ENCODE measurements around the gene PGLYRP3. TPM values are rescaled to one million over a fixed set of nuclear protein-coding genes. Genes with fewer than 3 reads are reported as not detected.

Gene PGLYRP3
- total and polyA plus RNA-seq, 2 of the 8 experiments (the other 6 are each of a cell fraction or from before 2014, with no cell fraction given), result not detected

GRCh38 chr1:153260585-153261280 lies 52.0 kb downstream of the PGLYRP3 start:
- Histone ChIP-seq H3K18ac (ENCODE audit: extremely low read depth, low read length) (no peak overlapping the region), H4K8ac (ENCODE audit: extremely low read depth, insufficient read depth, low read length) (no peak overlapping the region), H4K5ac (ENCODE audit: insufficient read length, low read depth, low read length) (no peak overlapping the region), H2BK12ac (ENCODE audit: low read depth, low read length) (no peak overlapping the region), H4K91ac (replicated peaks; ENCODE audit: insufficient read length, low read length) (no peak overlapping the region), H2BK5ac (ENCODE audit: low read depth, low read length) (no peak overlapping the region), H2BK20ac (ENCODE audit: low read length) (no peak overlapping the region), H3K4me2 (ENCODE audit: insufficient read depth in 1 of 2, low read depth in 2 of 2, low read length in 2 of 2) (peak overlapping the region; percentile 60 to 87; a peak in 3 of 4 replicates), H3K79me1 (ENCODE audit: low read depth, low read length) (no peaks in the 10 kb centered on the region), H2AK5ac (ENCODE audit: low read depth, low read length) (no peak overlapping the region), H3K14ac (ENCODE audit: insufficient read length) (no peak overlapping the region), H2AFZ (ENCODE audit: low read length) (no peak overlapping the region), H3K9me3 (ENCODE audit: insufficient read depth in 2 of 2, low read depth in 1 of 2, low read length in 1 of 2) (no peaks in the 10 kb centered on the region), H3K4ac (replicated peaks; ENCODE audit: insufficient read length, low read depth, low read length) (no peak overlapping the region), H3K27ac (ENCODE audit: low read depth, low read length) (no peak overlapping the region), H3K9ac (replicated peaks in 1 of 4; ENCODE audit: extremely low read depth in 1 of 4, low read depth in 3 of 4, low read length in 3 of 4) (no peak overlapping the region; a peak in 1 of 7 replicates), H4K20me1 (replicated peaks in 1 of 2; ENCODE audit: control insufficient read depth in 1 of 2, insufficient read depth in 2 of 2, low read length in 2 of 2) (no peaks in the 10 kb centered on the region), H2BK15ac (ENCODE audit: low read length) (no peak overlapping the region), H3K4me1 (replicated peaks in 1 of 4; ENCODE audit: control insufficient read depth in 3 of 4, insufficient read depth in 4 of 4, low read length in 3 of 4) (0 out of 7 replicates have a peak, but pooled peaks cover 0 to 3% (median 0%) of the 10 kb centered on the region in 4 experiments), H3K36me3 (ENCODE audit: control insufficient read depth in 2 of 4, insufficient read depth in 4 of 4, low read length in 3 of 4) (no peaks in the 10 kb centered on the region), H3K4me3 (ENCODE audit: extremely low read depth in 1 of 4, insufficient read depth in 2 of 4, low read depth in 3 of 4, low read length in 4 of 4) (peak overlapping the region; percentile 3 to 65 (median 29); a peak in 6 of 8 replicates), H3K79me2 (ENCODE audit: control insufficient read depth in 1 of 2, insufficient read depth in 2 of 2, low read length in 2 of 2) (no peaks in the 10 kb centered on the region), H3K27me3 (replicated peaks in 1 of 4; ENCODE audit: control insufficient read depth in 3 of 4, extremely low read depth in 1 of 4, insufficient read depth in 3 of 4, low read length in 3 of 4) (peaks cover 8 to 49% (median 38%) of the 10 kb centered on the region in 4 experiments), H2BK120ac (replicated peaks; ENCODE audit: low read depth, low read length) (no peak overlapping the region), H3K23ac (ENCODE audit: insufficient read length) (no peak overlapping the region), H3K56ac (replicated peaks; ENCODE audit: insufficient read length, low read depth, low read length) (no peak overlapping the region), H3K23me2 (ENCODE audit: low read depth, low read length) (no peaks in the 10 kb centered on the region)
- DNase-seq (ENCODE audit: low read depth in 1 of 2, low spot score in 2 of 2) (peak in 1 of 2 experiments; percentile 61), FAIRE-seq (no peak)
- CTCF ChIA-PET (ENCODE audit: partially characterized antibody), result interaction anchor here (0.6 to 1.0 kb wide), 2 partner anchors 28 kb away, joined by 3 to 4 read pairs; no protein-coding TSS in a partner anchor
- 41% methylated on average over 11 of the region's 45 CpGs; no CpG with 5 or more reads in 1 of the 2 experiments for WGBS, 2 experiments (ENCODE audit: extremely low coverage in 1 of 2, insufficient coverage in 1 of 2, insufficient read length in 1 of 2, insufficient replicate concordance in 2 of 2, low coverage in 1 of 2, low lambda C conversion rate in 2 of 2, missing lambda C conversion rate in 1 of 2)
- TF ChIP-seq EZH2 (IDR thresholded peaks at IDR 0.05; ENCODE audit: low read depth, low read length, severe bottlenecking) (peak; percentile 49), USF2 (IDR thresholded peaks at IDR 0.05; ENCODE audit: low read length) (no peak), BACH1 (IDR thresholded peaks at IDR 0.05; ENCODE audit: low read length) (no peak), ZNF274 (IDR thresholded peaks at IDR 0.05; ENCODE audit: borderline replicate concordance, extremely low read depth, low read length) (no peak), HDAC2 (IDR thresholded peaks at IDR 0.05; ENCODE audit: borderline replicate concordance in 1 of 2, low read depth in 2 of 2, low read length in 2 of 2) (no peak), MAX (IDR thresholded peaks at IDR 0.05) (no peak), PHF8 (conservative IDR thresholded peaks at IDR 0.05; ENCODE audit: low read depth, low read length) (no peak), HDAC6 (IDR thresholded peaks at IDR 0.05; ENCODE audit: low read depth, low read length) (no peak), KDM4A (IDR thresholded peaks at IDR 0.05; ENCODE audit: low read depth, low read length, severe bottlenecking) (peak; percentile 23), SUZ12 (IDR thresholded peaks at IDR 0.05; ENCODE audit: low read length) (peak; percentile 25; the same call in 1 of the 2 replicates)
- POLR2A ChIA-PET (ENCODE audit: partially characterized antibody), result no interaction called here

All from H1 (cell line).